IMR-90 (cell line): ENCODE data around the gene FBXO3. TPM values are rescaled to one million over a fixed set of nuclear protein-coding genes. Genes with fewer than 3 reads are reported as not detected.
A peak's percentile ranks its signal among the peaks of the same experiment; 100 is the strongest.

Experiments
- ATAC-seq: fragments of 200-7000 bp; cut with Tn5 transposase; 2 replicates; pipeline ENCODE4 v1.9.1; 2020; ENCODE audit warnings: low read depth, mild to moderate bottlenecking, moderate library complexity
- BruUV-seq: library from RNA; stranded (reverse); fragments of 400-500 nt; replicated peaks from 2 replicates; lab custom pipeline; 2021; lab: Mats Ljungman, UMichigan
- CTCF ChIA-PET: fragments of 300-600 bp; formaldehyde crosslinking; extraction: SDS; loops from one replicate; lab custom pipeline; 2021; ENCODE audit warnings: antibody characterized with exemption; lab: Yijun Ruan, JAX
- POLR2A ChIA-PET: fragments of 300-600 bp; sonication (Branson Sonifier 250); formaldehyde crosslinking; loops from one replicate; lab custom pipeline; 2022; ENCODE audit warnings: antibody characterized with exemption; ENCODE audit not compliant: unreplicated experiment; lab: Charles Lee
- DNase-seq: peaks from one replicate; pipeline ENCODE4 v3.0.0; 2013
- H2AFZ ChIP-seq: replicated peaks from 2 replicates; pipeline ENCODE3; 2013; ENCODE audit warnings: low read length, mild to moderate bottlenecking; ENCODE audit not compliant: poor library complexity
- H2AK5ac ChIP-seq: 2 replicates; pipeline ENCODE4 v1.6.1; 2013; ENCODE audit warnings: low read depth, low read length, inconsistent platforms
- H2AK9ac ChIP-seq: replicated peaks from 2 replicates; pipeline ENCODE3; 2013; ENCODE audit warnings: mild to moderate bottlenecking, low read depth, low read length, moderate library complexity; ENCODE audit not compliant: poor library complexity
- H2BK120ac ChIP-seq: 2 replicates; pipeline ENCODE4 v1.6.1; 2013; ENCODE audit warnings: low read depth, low read length, inconsistent platforms
- H2BK15ac ChIP-seq: 3 replicates; pipeline ENCODE4 v1.6.1; 2013; ENCODE audit warnings: low read depth, low read length, inconsistent platforms
- H2BK20ac ChIP-seq: 2 replicates; pipeline ENCODE4 v1.6.1; 2013; ENCODE audit warnings: low read depth, mild to moderate bottlenecking, inconsistent platforms, low read length, moderate library complexity
- H2BK5ac ChIP-seq: 2 replicates; pipeline ENCODE4 v1.6.1; 2013; ENCODE audit warnings: mild to moderate bottlenecking, low read depth, low read length, inconsistent platforms; ENCODE audit not compliant: poor library complexity, severe bottlenecking
- H3K14ac ChIP-seq: replicated peaks from 2 replicates; pipeline ENCODE4 v1.6.1; 2013; ENCODE audit warnings: low read depth, low read length, inconsistent platforms
- H3K18ac ChIP-seq: 2 replicates; pipeline ENCODE4 v1.6.1; 2013; ENCODE audit warnings: low read depth, low read length, control low read depth
- H3K23ac ChIP-seq: 2 replicates; pipeline ENCODE4 v1.6.1; 2013; ENCODE audit warnings: low read depth, low read length, inconsistent platforms
- H3K27ac ChIP-seq: 2 replicates; pipeline ENCODE4 v1.5.1; 2013; ENCODE audit warnings: mild to moderate bottlenecking, control low read depth, low read length; ENCODE audit not compliant: insufficient read depth
- H3K27me3 ChIP-seq: 2 replicates; pipeline ENCODE4 v1.6.1; 2013; ENCODE audit warnings: low read length; ENCODE audit not compliant: control insufficient read depth, insufficient read depth
- H3K36me3 ChIP-seq: 2 replicates; pipeline ENCODE4 v1.6.1; 2013; ENCODE audit warnings: low read length, mixed read lengths; ENCODE audit not compliant: control insufficient read depth, insufficient read depth
- H3K4ac ChIP-seq: 2 replicates; pipeline ENCODE4 v1.6.1; 2013; ENCODE audit warnings: low read depth, low read length, inconsistent platforms
- H3K4me1 ChIP-seq: 2 replicates; pipeline ENCODE4 v1.6.1; 2013; ENCODE audit warnings: low read length, mixed read lengths; ENCODE audit not compliant: control insufficient read depth, insufficient read depth
- H3K4me2 ChIP-seq: 2 replicates; pipeline ENCODE4 v1.6.1; 2013; ENCODE audit warnings: low read depth, mild to moderate bottlenecking, control low read depth, low read length, moderate library complexity
- H3K4me3 ChIP-seq: 2 replicates; pipeline ENCODE4 v1.5.1; 2013; ENCODE audit warnings: low read depth, mild to moderate bottlenecking, control low read depth, low read length, moderate library complexity; ENCODE audit not compliant: insufficient read depth
- H3K56ac ChIP-seq: 2 replicates; pipeline ENCODE4 v1.6.1; 2013; ENCODE audit warnings: low read length, inconsistent platforms; ENCODE audit not compliant: insufficient read depth; ENCODE audit errors: extremely low read depth
- H3K79me1 ChIP-seq, 2 experiments: 2 replicates each; pipeline ENCODE4 v1.6.1; 2013; ENCODE audit warnings: low read length in 2 of 2, inconsistent platforms in 1 of 2, low read depth in 1 of 2
- H3K9ac ChIP-seq: 2 replicates; pipeline ENCODE4 v1.6.1; 2013; ENCODE audit warnings: low read depth, low read length, control low read depth
- H3K9me1 ChIP-seq: 2 replicates; pipeline ENCODE4 v1.6.1; 2013; ENCODE audit warnings: low read length, inconsistent platforms; ENCODE audit not compliant: insufficient read depth
- H3K9me3 ChIP-seq: 2 replicates; pipeline ENCODE4 v1.6.1; 2013; ENCODE audit warnings: low read length; ENCODE audit not compliant: control insufficient read depth, insufficient read depth
- H4K20me1 ChIP-seq: 2 replicates; pipeline ENCODE4 v1.6.1; 2013; ENCODE audit warnings: low read length, inconsistent platforms; ENCODE audit not compliant: insufficient read depth
- H4K5ac ChIP-seq: 2 replicates; pipeline ENCODE4 v1.6.1; 2013; ENCODE audit warnings: mild to moderate bottlenecking, low read depth, low read length, control low read depth
- H4K8ac ChIP-seq, 2 experiments: 2 replicates each; pipeline ENCODE4 v1.6.1; 2013; ENCODE audit warnings: low read depth in 2 of 2, low read length in 2 of 2, control low read depth in 1 of 2, inconsistent platforms in 1 of 2
- H4K91ac ChIP-seq: 2 replicates; pipeline ENCODE4 v1.6.1; 2013; ENCODE audit warnings: low read depth, low read length, inconsistent platforms; ENCODE audit not compliant: insufficient read depth
- BHLHE40 ChIP-seq: fragments of 150-350 bp; IDR thresholded peaks from 2 replicates; pipeline ENCODE4 v1.6.1; 2016; ENCODE audit warnings: mild to moderate bottlenecking, low read depth, low read length
- CEBPB ChIP-seq: IDR thresholded peaks from 2 replicates; pipeline ENCODE4 v1.6.1; 2012; ENCODE audit warnings: low read depth, low read length, improper control_type of control experiment
- CHD1 ChIP-seq: IDR thresholded peaks from 2 replicates; pipeline ENCODE4 v1.6.1; 2012; ENCODE audit warnings: low read depth, low read length, improper control_type of control experiment
- CTCF ChIP-seq: conservative IDR thresholded peaks from 2 replicates; pipeline ENCODE4 v1.5.1; 2012; ENCODE audit warnings: mild to moderate bottlenecking, low read depth, low read length, improper control_type of control experiment
- FOS ChIP-seq: fragments of 150-350 bp; IDR thresholded peaks from 2 replicates; pipeline ENCODE4 v1.6.1; 2016; ENCODE audit warnings: low read depth, low read length
- MAFK ChIP-seq: IDR thresholded peaks from 2 replicates; pipeline ENCODE4 v1.6.1; 2012; ENCODE audit warnings: low read depth, low read length, improper control_type of control experiment
- MAZ ChIP-seq: IDR thresholded peaks from 2 replicates; pipeline ENCODE4 v1.6.1; 2012; ENCODE audit warnings: low read depth, mild to moderate bottlenecking, low read length, improper control_type of control experiment, moderate library complexity, borderline replicate concordance
- MXI1 ChIP-seq: IDR thresholded peaks from 2 replicates; pipeline ENCODE4 v1.6.1; 2012; ENCODE audit warnings: low read depth, mild to moderate bottlenecking, low read length, moderate library complexity, borderline replicate concordance
- NFE2L2 ChIP-seq: fragments of 150-350 bp; IDR thresholded peaks from 2 replicates; pipeline ENCODE4 v1.6.1; 2016; ENCODE audit warnings: low read depth, mild to moderate bottlenecking, low read length
- POLR2A ChIP-seq: IDR thresholded peaks from 2 replicates; pipeline ENCODE4 v1.6.1; 2012; ENCODE audit warnings: mild to moderate bottlenecking, low read depth, low read length
- RAD21 ChIP-seq: IDR thresholded peaks from 2 replicates; pipeline ENCODE4 v1.6.1; 2012; ENCODE audit warnings: low read length, improper control_type of control experiment
- RCOR1 ChIP-seq: IDR thresholded peaks from 2 replicates; pipeline ENCODE4 v1.6.1; 2012; ENCODE audit warnings: mild to moderate bottlenecking, low read length, improper control_type of control experiment; ENCODE audit not compliant: insufficient replicate concordance
- RFX5 ChIP-seq: IDR thresholded peaks from 2 replicates; pipeline ENCODE4 v1.8.0; 2012; ENCODE audit warnings: low read depth, mild to moderate bottlenecking, low read length, moderate library complexity
- SMC3 ChIP-seq: fragments of 150-350 bp; IDR thresholded peaks from 2 replicates; pipeline ENCODE4 v1.6.1; 2016; ENCODE audit warnings: low read depth, mild to moderate bottlenecking, antibody characterized with exemption, low read length, moderate library complexity
- USF2 ChIP-seq: fragments of 150-350 bp; IDR thresholded peaks from 2 replicates; pipeline ENCODE4 v1.6.1; 2017; ENCODE audit warnings: mild to moderate bottlenecking, antibody characterized with exemption, low read length, low read depth
- WGBS, 2 experiments: methylation state at CpG; one replicate each; pipeline versions ENCODE4 v1.1.5 to v1.1.7; 2013; ENCODE audit warnings: missing lambda C conversion rate in 2 of 2; ENCODE audit not compliant: insufficient read length in 1 of 2; ENCODE audit errors: extremely low coverage in 2 of 2; 5-methylcytosine and 5-hydroxymethylcytosine counted together
- dilution Hi-C: fragments of 300-500 bp; cut with HindIII; formaldehyde crosslinking; loops from one replicate; pipeline ENCODE4 v1.14.3; 2018; ENCODE audit warnings: low sequenced_read_pairs; ENCODE audit not compliant: unreplicated experiment
- in situ Hi-C: fragments of 300-500 bp; cut with MboI; formaldehyde crosslinking; loops from 3 replicates; pipeline ENCODE4 v1.14.3; 2019; ENCODE audit warnings: low sequenced_read_pairs, inconsistent platforms, mixed read lengths
- intact Hi-C: fragments of 100-400 bp; cut with micrococcal nuclease; formaldehyde crosslinking; loops from 2 replicates; pipeline ENCODE4 v1.10.0; 2022
- polyA plus RNA-seq, 3 experiments: library from polyadenylated mRNA; depleted of rRNA; stranded (reverse); fragments of >200 nt; gene quantifications; 2 replicates each; pipeline ENCODE4 v1.2.3, GENCODE V29; 2012; ENCODE audit warnings: low replicate concordance in 1 of 3
- total RNA-seq: library from RNA; depleted of rRNA; stranded (reverse); fragments of >200 nt; gene quantifications from 2 replicates; pipeline ENCODE4 v1.2.3, GENCODE V29; 2012

The FBXO3 gene
- total and polyA plus RNA-seq, 2 of the 4 experiments (the other 2 are of a cell fraction), result 26.2 to 51.1 TPM

GRCh38 chr11:33699515-33700062 lies 74.7 kb downstream of the FBXO3 start:
- H2AK9ac ChIP-seq, result peak overlapping the region; percentile 48
- H3K9ac ChIP-seq, result no peak overlapping the region
- H3K4ac ChIP-seq, result peak overlapping the region; percentile 97
- peak overlapping the region; percentile 64 for H3K14ac ChIP-seq
- H3K36me3 ChIP-seq, result no peaks in the 10 kb centered on the region
- DNase-seq (no peak), ATAC-seq (no peak)
- H3K9me3 ChIP-seq, result no peaks in the 10 kb centered on the region
- POLR2A ChIA-PET, result no interaction called here
- peak overlapping the region; percentile 78 to 84; a peak in 3 of 4 replicates for H4K8ac ChIP-seq
- no peak overlapping the region for H3K4me3 ChIP-seq
- H3K4me2 ChIP-seq, result no peak overlapping the region
- peak overlapping the region; percentile 89 for H2BK120ac ChIP-seq
- H3K9me1 ChIP-seq, result peaks cover 32% of the 10 kb centered on the region
- CTCF ChIA-PET, result no interaction called here
- WGBS, 2 experiments, result 72% methylated on average over 5 of the region's 12 CpGs; no CpG with 5 or more reads in 1 of the 2 experiments
- H3K4me1 ChIP-seq, result peaks cover 27% of the 10 kb centered on the region
- peaks cover 7 to 40% of the 10 kb centered on the region in 2 experiments; a peak in 3 of 4 replicates for H3K79me1 ChIP-seq
- peak overlapping the region; percentile 90 for H4K91ac ChIP-seq
- in situ Hi-C loops (no loop called here), intact Hi-C loops (no loop called here), dilution Hi-C loops (no loop called here)
- peaks cover 4% of the 10 kb centered on the region; the same call in 1 of the 2 replicates for H4K20me1 ChIP-seq
- no peak overlapping the region for H3K27ac ChIP-seq
- H2AFZ ChIP-seq, result peak overlapping the region; percentile 80
- H3K56ac ChIP-seq, result no peak overlapping the region
- peak overlapping the region; percentile 94 for H2AK5ac ChIP-seq
- no peak overlapping the region for H2BK5ac ChIP-seq
- no peaks in the 10 kb centered on the region for H3K27me3 ChIP-seq
- H4K5ac ChIP-seq, result peak overlapping the region; percentile 87
- TF ChIP-seq BHLHE40, result no peak
- no peak for TF ChIP-seq CHD1
- no peak for TF ChIP-seq CTCF
- TF ChIP-seq NFE2L2, result no peak
- no peak for TF ChIP-seq RFX5
- TF ChIP-seq CEBPB, result peak; percentile 19; the same call in 1 of the 2 replicates
- peak; percentile 29; the same call in 1 of the 2 replicates for TF ChIP-seq POLR2A
- TF ChIP-seq MAZ, result no peak
- TF ChIP-seq USF2, result no peak
- no peak for TF ChIP-seq RAD21
- TF ChIP-seq SMC3, result no peak
- no peak for TF ChIP-seq RCOR1
- no peak for TF ChIP-seq MXI1
- TF ChIP-seq MAFK, result no peak
- no peak for TF ChIP-seq FOS
- peak overlapping the region; percentile 90; the same call in 2 of the 3 replicates for H2BK15ac ChIP-seq
- peak overlapping the region; percentile 68; the same call in 1 of the 2 replicates for H3K23ac ChIP-seq
- peak overlapping the region; percentile 72; the same call in 1 of the 2 replicates for H3K18ac ChIP-seq
- BruUV-seq, result no TSS peak
- peak overlapping the region; percentile 51 for H2BK20ac ChIP-seq
